HG02759 (cell line): ENCODE results near the gene SAMD11.
"Not testable (repeated sequence)": the region's sequence is repeated elsewhere in the genome, so short reads cannot be mapped to it uniquely, and the experiment has no call there.

Experiments used
- ATAC-seq: cut with Tn5 transposase; IDR thresholded peaks from one replicate; pipeline ENCODE4 v1.9.1; 2021; ENCODE audit warnings: mild to moderate bottlenecking, moderate library complexity; ENCODE audit not compliant: unreplicated experiment

Gene SAMD11

DNA sequence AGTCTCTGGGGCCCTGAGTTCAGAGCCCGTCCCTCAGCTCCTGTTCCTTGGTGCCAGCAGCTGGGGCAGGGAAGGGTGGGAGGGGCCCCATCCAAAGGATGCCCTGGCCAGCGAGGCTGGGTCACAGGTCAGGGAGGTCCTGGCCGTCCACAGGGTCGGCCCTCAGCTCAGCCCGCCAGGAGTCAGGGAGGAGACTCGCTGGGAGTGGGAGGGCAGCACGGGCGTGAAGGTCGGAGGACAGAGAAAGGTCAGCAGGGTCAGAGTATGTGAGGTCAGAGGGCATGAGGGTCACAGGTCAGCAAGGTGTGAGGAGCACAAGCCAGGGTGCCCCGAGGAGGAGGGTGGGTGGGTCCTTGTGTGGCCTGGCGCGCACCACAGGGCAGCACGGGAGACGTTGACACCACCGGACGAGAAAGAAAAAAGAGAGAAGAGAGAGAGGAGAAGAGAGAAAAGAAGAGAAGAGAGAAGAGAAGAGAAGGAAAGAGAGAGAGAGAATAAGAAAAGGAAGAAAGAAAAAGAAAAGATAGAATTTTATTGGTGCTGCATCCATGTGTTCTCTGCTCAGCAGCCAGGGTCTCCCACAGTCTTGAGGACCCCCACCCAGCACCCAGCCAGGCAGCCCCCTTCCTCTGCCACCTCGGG, 51.1 kb downstream of the SAMD11 start:
- ATAC-seq, result no peak

DNA sequence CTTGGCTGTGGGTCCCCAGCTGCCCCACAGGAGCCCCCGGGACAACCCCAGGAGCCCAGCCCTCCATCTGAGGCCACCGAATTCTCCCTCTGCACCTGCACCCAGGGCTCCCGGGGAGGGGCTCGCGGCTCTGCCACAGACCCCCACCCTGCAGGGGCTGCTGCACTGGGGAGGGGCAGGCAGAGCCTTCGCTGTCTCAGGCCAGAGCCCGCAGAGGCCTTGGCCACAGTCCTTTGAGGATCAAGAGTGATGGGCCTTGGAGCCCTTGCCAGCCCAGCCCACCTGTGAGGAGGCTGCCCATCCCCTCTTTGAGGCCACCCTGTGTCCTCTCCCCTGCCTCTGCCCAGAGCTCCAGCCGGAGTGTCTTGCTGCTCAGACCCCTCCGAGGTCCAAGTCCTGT, 51.6 kb downstream of the SAMD11 start:
- ATAC-seq, result no peak

DNA sequence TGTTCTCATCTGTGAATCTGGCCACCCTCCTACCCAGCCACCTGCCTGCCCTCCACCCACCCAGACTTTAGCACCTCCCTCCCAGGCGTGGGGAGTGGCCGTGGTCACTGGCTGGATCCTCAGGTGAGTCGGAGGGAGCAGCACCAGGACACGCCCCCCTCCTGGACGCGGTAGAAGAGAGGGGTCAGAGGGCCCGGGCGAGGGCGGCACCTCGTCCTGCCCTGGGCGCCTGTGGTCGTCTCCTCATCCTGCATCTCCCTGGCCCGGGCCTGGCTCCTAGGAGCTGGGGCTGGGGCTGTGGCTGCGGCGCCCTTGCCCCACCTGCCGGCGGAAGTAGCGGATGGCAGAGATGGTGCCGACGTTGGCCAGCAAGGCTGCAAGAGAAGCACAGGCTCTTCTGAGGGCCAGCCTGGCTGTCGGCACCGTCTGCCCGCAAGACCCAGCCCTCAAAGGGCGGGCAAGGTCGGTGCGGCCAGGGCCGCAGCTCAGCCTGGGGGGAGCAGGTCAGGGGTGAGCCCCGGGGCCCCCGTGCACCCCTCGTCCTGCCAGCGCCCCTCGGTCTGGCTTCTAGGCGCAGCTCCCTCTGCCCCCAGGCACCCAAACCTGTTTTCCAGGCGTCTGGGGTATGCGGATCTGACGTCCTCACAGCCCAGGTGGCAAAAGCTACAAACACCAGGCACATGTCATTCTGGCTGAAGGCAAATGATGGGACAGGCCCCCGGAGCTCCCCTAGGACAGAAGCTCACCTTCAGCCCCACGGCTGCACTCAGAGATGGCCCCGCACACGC, 52.4 kb downstream of the SAMD11 start:
- no peak for ATAC-seq

DNA sequence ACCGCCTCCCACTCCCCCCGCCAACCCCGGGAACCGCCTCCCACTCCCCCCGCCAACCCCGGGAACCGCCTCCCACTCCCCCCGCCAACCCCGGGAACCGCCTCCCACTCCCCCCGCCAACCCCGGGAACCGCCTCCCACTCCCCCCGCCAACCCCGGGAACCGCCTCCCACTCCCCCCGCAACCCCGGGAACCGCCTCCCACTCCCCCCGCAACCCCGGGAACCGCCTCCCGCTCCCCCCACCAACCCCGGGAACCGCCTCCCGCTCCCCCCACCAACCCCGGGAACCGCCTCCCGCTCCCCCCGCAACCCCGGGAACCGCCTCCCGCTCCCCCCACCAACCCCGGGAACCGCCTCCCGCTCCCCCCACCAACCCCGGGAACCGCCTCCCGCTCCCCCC, 53.1 kb downstream of the SAMD11 start:
- not testable (repeated sequence) for ATAC-seq

DNA sequence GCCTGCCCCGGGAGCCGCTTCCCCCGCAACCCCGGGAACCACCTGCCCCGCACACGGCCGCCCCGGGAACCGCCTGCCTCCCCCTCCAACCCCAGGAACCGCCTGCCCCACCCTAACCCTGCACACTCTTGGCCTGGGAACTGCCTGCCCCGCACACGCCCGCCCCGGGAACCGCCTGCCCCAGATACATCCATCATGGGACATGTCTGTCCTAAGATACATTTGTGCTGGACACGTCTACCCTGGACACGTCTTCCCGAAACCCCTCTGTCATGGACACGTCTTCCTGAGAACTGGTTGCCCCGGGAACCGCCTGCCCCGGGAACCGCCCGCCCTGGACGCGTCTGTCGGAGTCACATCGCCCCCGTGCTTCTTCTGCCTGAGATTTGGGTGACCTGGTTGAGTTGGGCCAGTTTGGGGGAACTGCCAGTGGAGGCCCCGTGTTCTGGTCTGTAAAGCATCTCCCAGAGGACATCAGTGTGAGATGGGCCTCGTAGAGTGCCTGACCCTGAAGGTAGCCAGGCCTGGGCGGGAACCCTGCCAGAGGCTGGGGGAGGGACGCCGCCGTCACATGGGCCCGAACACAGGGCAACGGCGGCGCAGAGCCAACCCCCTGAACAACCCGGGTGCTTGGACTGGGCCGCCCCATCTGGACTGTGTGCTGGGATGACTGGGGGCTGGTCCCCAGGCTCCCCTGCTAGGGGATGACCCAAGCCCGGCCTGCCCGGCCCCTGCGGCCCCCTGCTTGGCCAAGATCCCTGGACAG, 54.5 kb downstream of the SAMD11 start:
- ATAC-seq, result no peak

DNA sequence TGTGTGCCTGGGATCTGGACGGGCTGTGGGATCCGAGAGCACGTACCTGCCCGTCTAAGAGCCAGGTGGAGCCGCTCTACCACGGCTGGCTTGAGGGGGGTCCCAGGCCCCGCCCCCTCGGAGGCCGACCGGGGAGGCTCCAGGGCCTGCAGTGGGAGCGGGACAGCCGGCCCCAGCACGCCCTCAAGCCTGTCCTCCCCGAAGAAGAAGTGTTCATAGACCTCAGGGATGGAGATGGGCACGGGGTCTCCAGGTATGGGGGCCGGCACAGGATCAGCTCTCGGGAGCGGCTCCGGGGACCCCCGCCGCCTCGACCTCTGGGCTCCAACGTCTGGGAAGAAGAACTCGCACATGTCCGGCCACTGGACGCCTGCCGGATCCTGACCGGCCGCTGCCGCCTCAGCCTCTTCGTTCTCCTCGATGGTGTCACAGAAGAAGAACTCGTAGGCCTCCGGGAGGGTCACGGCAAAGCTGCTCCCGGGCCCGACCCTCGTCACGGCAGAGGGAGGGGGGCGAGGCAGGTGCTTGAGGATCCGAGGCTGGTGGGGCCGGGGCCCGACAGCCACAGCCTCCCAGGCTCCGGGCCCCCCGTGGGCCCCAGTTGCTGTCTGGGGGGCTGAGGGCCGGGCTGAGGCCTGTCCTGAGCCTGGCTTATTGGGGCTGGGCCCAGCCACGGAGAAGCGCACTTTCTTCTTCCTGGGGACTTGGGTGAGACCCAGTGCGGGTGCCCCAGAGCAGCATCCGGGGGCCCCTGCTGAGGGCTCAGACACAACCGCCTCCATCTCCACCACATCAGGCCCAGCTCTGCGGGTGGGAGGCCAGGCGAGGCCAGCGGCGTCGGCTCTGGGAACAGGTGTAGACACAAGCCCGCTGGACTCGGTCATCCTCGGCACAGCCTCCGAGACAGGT, 55.4 kb downstream of the SAMD11 start:
- ATAC-seq, result no peak

DNA sequence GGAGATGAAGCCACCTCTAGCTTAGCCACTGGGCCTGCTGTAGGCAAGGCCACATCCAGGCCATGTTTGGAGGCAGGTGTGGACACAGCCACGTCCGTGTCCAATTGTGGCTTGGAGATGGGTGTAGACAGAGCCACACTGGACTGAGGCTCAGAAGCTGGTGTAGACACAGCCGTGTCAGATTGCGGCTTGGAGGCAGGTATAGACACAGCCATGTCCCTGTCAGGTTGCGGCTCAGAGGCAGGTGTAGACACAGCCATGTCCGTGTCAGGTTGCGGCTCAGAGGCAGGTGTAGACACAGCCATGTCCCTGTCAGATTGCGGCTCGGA, 56.0 kb downstream of the SAMD11 start:
- ATAC-seq, result no peak

DNA sequence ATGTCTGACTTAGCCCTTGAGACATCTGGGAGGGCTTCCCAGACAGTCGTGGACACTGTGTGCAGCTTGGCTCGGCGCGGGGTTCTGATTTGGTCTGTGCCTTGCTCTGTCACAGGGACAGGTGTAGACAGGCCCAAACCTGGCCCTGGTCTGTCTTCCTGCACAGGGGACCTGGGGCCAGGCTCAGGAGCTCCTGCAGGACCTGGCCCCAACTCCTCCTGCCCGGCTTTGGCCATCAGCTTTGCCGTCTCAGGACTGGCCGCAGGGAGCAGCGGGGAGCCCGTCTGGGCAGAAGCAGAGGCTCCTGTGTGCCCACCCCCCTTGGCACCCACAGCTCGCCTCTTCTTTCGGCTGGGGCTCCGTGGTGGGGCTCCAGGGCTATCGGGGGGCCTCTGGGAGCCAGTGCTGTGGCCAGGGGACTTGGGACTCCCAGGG, 56.4 kb downstream of the SAMD11 start:
- no peak for ATAC-seq

DNA sequence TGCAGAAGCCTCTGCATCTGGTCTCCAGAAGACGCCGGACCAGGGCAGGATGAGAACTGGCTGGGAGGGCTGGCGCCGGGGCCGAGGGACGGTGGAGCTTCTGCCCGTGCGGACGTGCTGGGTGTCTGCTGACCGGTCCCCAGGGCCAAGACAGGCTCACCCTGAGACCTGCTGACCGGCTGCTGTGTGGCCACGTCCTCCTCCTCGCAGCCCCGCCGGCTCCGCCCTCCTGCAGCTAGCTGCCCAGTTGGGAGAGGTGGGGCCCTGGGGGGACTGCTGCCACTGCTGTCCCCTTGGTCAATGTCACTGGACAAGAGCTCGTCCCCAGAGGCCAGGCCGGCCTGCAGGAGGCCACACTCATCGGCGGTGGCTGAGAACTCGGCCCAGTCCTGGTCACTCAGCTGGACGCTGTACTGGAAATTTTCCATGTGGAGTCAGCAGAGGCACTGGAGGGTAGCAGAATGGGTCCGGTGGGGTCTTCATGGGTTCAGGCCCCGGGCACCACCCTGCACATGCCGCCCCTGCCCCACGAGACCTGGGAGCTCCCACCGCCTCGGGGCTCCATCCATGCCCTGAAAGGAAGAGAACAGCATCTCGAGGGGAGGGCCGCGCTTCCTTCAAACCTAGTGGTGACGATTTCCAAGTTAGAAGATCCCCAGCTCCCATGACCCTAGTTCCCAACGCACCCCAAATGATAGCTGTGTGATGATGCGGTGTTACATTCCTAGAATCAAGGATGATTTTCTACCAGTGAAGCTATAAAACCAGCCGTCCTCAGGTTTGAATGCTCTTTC, 57.1 kb downstream of the SAMD11 start:
- no peak for ATAC-seq

DNA sequence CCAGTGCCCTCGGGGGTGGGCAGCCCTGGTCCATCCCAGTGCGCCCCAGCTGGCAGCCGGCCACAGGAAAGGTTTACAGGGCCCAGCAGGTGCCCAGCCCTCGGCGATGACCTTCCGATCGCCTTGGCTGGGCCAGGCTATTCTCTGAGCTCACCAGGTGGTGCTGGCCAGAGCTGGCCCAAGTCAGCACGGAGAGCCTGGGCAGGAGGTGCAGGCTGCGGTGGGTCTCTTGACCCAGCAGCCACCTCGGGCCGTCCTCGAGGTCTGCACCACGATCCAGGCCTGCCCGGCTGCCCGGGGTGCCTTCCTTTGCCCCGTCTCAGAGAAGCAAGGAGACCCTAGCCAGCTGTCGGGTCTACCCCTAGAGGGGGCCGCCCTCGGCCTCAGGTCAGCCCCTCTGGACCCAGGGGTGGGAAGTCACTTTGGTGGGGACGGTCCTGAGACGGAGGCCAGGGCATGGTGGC, 57.8 kb downstream of the SAMD11 start:
- ATAC-seq, result no peak

DNA sequence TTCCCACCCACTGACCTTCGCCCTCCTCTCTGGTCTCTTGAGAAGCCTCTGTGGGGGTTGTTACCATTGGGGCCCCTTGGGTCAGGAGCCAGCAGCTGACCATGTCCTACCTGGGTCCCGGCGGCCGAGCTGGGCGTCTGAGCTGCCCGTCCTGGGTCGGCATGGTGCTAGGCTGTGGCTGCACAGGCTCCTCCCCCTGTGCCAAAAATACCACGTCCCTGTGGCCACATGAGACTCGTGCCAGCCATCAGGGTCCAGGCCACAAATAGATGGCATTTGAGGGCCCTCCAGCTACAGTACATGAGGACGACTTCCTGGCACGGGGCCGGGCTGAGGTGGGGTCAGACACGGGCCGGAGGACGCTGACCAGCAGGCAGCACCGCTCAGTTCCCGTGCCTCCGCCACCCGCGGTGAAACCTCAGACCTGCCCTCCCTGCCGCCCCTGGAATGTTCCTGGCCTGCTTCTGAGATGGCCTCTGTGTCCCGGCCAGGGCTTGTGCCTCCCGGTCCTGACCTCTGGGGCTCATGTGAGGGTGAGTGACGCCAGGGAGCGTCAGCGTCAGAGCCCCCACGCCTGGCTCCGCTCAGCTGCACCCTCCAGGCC, 58.3 kb downstream of the SAMD11 start, which contains the start of gene PERM1:
TSS of gene PERM1 (minus strand) at position 139 of the 604 bp plus-strand sequence. CDS start 1,064 bp downstream, outside the sequence.
- ATAC-seq, result no peak

DNA sequence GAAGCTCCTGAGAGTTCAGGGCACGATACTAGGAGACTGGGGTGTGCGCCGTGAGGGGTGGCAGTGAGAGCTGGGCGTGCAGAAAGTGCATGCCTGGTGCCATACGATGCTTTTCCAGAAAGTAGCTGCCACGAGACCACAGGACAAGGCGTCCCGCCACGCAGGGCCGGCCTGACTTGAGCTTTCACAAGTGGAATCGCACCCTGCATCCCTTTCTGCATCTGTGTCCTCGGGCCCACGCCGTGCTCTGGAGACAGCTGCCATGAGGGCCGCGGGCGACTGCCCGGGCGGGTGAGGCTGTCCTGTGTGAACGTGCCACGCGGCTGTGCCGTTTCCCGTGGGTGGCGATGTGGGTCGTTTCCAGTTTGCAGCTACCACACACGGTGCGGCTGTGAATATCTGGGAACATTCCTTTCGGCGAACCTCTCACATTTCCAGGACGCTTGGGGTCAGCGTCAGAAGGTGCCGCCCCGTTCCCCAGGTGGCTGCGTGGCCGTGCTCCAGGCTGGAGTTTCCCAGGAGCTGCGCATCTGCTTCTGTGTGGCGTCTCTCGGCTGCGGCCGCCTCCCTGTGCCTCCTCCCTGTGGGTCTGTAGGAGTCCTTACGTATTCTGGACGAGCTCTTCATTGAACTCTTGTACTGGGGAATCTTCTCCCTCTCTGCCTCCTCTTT, 59.2 kb downstream of the SAMD11 start:
- ATAC-seq, result no peak

DNA sequence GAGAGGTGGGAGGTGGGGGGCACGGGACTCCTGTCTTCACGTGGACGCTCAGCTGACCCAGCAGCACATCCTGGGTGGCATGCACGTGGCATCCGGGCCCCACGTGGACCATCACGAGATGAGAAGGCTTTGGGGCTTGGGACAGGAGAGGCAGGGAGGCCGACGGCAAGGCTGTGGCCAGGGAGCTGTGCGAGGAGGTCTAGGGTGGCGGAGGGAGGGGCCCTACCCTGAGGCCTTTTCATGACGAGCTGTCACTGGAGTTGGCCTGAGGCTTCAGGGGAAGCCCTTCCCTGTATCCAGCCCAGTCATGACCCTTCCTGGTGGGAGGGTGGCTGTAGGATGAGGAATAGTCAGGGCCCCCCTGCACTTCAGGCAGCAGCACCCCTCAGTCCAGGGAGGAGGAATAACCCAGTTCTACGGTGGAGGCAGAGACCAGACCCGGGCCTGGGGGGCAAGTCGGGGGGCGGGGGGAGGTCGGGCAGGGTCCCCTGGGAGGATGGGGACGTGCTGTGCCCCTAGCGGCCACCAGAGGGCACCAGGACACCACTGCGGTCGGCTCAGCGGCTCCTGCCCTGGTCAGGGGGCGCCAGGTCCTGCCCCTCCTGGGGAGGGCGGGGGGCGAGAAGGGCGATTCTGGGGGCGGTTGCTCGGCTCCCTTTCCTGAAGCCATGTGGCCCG, 60.2 kb downstream of the SAMD11 start:
- no peak for ATAC-seq

DNA sequence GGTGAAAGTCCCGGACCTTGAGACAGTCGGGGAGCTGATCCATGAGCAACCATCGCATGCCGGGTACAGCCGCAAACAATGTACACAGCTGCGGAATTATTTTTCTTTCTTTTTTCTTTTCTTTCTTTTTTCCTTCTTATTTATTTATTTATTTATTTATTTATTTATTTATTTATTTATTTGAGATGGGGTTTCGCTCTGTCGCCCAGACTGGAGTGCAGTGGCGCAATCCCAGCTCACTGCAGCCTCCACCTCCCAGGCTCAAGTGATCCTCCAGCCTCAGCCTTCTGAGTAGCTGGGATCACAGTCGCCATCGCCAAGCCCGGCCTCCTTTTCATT, 60.7 kb downstream of the SAMD11 start:
- no peak for ATAC-seq

DNA sequence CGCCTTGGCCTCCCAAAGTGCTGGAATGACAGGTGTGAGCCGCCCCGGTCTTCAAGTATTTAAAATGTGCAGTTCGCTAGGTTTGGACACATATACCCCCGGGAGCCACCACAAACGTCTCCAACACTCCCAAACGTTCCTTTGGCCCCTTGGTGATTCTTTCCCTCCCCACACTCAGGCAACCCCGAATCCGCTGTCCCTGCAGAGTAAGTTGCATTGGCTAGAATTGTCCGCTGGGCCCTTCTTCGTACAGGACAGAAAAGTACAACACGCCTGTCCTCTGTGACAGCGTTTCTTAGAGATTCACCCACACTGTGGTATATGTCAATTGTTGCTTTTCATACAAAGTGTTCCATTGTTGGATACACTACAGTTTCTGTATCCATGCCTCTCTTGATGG, 61.4 kb downstream of the SAMD11 start:
- ATAC-seq, result no peak

DNA sequence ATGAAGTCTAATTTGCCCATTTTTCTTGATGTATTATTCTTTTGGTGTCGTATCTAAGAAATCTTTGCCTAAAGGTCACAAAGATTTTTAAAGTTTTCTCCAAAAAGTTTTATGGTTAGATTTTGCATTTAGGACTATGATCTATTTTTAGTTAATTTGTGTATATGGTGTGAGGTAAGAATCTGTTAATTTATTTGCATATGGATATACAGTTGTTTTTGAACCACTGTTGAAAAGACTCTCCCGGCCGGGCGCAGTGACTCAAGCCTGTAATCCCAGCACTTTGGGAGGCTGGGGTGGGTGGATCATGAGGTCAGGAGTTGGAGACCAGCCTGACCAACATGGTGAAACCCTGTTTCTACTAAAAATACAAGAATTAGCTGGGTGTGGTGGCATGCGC, 64.3 kb downstream of the SAMD11 start:
- not testable (repeated sequence) for ATAC-seq

DNA sequence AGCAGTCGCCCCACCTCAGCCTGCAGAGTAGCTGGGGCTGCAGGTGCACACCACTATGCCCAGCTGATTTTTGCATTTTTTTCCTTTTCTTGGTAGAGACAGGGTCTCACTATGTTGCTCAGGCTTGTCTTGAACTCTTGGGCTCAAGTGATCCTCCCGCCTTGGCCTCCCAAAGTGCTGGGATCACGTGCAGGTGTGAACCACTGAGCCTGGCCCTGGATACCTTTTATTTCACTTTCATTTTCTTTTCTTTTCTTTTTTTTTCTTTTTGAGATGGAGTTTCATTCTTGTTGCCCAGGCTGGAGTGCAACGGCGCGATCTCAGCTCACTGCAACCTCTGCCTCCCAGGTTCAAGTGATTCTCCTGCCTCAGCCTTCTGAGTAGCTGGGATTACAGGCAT, 67.6 kb downstream of the SAMD11 start:
- ATAC-seq, result not testable (repeated sequence)

DNA sequence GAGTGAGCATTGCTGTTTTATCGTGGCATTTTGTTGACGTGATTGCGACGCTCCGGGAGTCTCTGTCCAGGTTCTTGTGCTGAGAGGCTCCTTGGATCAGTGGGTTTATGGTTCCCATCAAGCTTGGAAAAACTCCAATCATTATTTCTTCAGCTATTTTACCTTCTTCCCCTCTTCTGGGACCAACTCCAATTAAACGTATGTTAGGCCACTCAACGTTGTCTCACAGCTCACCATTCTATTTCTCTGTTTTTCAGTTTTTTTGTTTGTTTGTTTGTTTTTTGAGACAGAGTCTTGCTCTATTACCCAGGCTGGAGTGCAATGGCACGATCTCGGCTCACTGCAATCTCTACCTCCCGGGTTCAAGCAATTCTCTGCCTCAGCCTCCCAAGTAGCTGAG, 68.2 kb downstream of the SAMD11 start:
- ATAC-seq, result no peak
